HL-60 (cell line): ENCODE results near the gene PIWIL1.

Source experiments
- CTCF ChIP-seq: IDR thresholded peaks from one replicate; pipeline ENCODE4 v1.5.1; 2011; ENCODE audit warnings: low read length, control low read depth, inconsistent platforms; ENCODE audit not compliant: insufficient read depth
- GABPA ChIP-seq: IDR thresholded peaks from 2 replicates; pipeline ENCODE4 v1.6.1; 2012; ENCODE audit warnings: low read depth
- POLR2AphosphoS5 ChIP-seq: IDR thresholded peaks from 2 replicates; pipeline ENCODE4 v1.6.1; 2012; ENCODE audit warnings: low read depth
- REST ChIP-seq: IDR thresholded peaks from 2 replicates; pipeline ENCODE4 v1.6.1; 2012; ENCODE audit warnings: low read depth; ENCODE audit not compliant: insufficient replicate concordance

GRCh38 chr12:130384234-130384633 lies 46.5 kb downstream of the PIWIL1 start:
- TF ChIP-seq CTCF, result no peak
- no peak for TF ChIP-seq REST
- TF ChIP-seq GABPA, result no peak
- TF ChIP-seq POLR2AphosphoS5, result no peak
